Measurements from ENCODE around the gene LAMA5.

DNA sequence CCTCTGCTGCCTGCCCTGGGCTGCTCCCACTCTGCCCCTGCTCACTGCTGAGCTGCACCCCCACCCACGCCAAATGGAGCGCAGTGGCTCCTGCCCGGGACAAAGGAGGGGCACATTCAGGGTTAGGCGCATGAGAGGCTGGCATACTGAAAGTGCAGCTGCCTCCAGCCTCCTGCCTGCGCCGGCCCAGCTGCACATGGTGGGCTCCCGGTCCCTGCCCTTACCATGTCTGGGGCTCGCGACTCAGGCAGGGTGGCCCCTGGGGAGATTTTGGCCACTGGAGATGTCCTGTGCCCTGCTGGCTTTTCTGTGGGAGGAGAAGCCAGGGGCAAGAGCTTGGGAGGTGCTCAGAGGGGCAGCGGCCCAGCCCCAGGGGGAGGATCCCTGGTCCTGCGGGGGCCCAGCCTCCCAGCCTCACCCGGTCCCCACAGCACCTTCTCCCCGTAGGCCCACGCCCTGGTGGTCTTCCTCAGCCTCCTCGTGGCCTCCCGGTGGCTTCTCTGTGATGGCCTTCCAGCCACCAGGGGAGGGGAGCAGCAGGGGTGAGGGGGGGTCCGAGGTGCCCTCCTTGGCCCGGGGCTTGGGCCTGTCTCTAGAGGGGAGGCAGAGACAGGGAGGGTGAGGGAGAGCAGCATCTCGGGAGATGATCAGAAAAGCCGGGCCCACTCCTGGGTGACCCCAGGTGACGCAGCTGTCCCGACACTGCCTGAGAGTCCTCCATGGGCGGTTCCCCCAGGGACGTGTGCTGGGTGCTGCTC lies 48.4 kb upstream of the LAMA5 start:
- TF ChIP-seq, protein P1, sequence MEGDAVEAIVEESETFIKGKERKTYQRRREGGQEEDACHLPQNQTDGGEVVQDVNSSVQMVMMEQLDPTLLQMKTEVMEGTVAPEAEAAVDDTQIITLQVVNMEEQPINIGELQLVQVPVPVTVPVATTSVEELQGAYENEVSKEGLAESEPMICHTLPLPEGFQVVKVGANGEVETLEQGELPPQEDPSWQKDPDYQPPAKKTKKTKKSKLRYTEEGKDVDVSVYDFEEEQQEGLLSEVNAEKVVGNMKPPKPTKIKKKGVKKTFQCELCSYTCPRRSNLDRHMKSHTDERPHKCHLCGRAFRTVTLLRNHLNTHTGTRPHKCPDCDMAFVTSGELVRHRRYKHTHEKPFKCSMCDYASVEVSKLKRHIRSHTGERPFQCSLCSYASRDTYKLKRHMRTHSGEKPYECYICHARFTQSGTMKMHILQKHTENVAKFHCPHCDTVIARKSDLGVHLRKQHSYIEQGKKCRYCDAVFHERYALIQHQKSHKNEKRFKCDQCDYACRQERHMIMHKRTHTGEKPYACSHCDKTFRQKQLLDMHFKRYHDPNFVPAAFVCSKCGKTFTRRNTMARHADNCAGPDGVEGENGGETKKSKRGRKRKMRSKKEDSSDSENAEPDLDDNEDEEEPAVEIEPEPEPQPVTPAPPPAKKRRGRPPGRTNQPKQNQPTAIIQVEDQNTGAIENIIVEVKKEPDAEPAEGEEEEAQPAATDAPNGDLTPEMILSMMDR (IDR thresholded peaks at IDR 0.05), result no peak
- TF ChIP-seq EP300 (IDR thresholded peaks at IDR 0.05), result no peak
